ENCODE data around the gene MDM4.
"Not testable (repeated sequence)": the region's sequence is repeated elsewhere in the genome, so short reads cannot be mapped to it uniquely, and the experiment has no call there.

Gene MDM4

DNA sequence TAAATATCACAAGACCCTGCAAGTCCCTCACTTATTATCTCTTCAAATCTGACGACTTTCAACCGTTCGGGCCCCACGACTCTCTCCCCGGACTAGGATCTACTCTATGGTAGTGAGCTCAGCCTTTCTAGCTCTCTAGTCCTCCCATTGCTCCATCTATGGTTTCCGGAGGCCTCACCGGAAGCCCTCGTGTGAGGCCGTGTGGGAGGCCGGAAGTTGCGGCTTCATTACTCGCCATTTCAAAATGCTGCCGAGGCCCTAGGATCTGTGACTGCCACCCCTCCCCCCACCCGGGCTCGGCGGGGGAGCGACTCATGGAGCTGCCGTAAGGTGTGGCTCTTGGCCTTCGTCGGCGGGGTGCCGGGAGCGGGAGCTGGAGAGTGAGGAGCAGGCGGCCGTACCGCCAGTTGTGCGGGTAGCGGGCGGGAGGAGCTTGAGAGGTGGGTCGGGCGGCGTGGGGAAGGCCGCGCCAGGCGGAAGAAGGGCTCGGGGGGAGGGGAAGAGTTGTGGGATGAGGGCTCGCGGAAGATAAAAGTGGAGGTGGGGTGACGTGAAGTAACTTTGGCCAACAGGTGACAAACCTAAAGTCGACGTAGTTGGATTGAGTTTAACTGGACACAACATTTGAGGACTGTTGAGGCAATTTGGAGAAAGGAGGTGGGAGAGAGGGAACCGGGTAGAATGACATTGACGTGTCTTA, at the start of gene MDM4:
Gene MDM4 (plus strand): TSS at position 227 of the 700 bp plus-strand sequence. CDS start 9,113 bp downstream, outside the sequence.
- peak; percentile 83 to 85 for DNase-seq (ENCODE audit: low read depth in 2 of 2)

GRCh38 chr1:204466416-204467405, 49.5 kb upstream of the MDM4 start:
- no peak for DNase-seq (ENCODE audit: low read depth in 2 of 2)

- no peak for DNase-seq (ENCODE audit: low read depth in 2 of 2)
Measured at GRCh38 chr1:204468206-204468605, 48.0 kb upstream of the MDM4 start.

- DNase-seq (ENCODE audit: low read depth in 2 of 2): no peak
Measured at GRCh38 chr1:204468766-204469302, 47.4 kb upstream of the MDM4 start.

- DNase-seq (ENCODE audit: low read depth in 2 of 2): no peak
Measured at GRCh38 chr1:204469304-204469703, 46.9 kb upstream of the MDM4 start.

DNA sequence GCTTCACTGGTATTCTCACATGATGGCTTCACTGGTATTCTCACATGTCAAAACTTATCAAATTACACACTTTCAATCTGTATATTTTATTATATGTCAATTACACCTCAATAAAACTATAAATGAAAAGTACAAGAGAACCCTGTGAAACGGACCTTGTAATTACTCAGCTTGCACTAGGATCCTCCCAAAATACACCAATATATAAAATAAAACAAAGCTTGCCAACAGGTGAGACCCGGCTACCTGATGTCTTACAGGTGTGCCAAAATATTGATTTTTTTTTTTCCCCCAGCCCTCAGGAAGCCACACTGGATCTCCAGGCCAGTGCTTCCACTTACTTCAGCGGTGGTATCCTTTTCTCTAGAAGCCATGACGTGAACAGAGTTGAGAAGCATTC, 44.5 kb upstream of the MDM4 start:
- no peak for DNase-seq (ENCODE audit: low read depth in 2 of 2)

- no peak for DNase-seq (ENCODE audit: low read depth in 2 of 2)
Measured at GRCh38 chr1:204472660-204473059, 43.5 kb upstream of the MDM4 start.

GRCh38 chr1:204473400-204473965, 42.7 kb upstream of the MDM4 start:
- DNase-seq (ENCODE audit: low read depth in 2 of 2): no peak

GRCh38 chr1:204475656-204476432, 40.4 kb upstream of the MDM4 start:
- DNase-seq (ENCODE audit: low read depth in 2 of 2): no peak

- DNase-seq (ENCODE audit: low read depth in 2 of 2): no peak
Measured at GRCh38 chr1:204476563-204476962, 39.6 kb upstream of the MDM4 start.

GRCh38 chr1:204477036-204477740, 39.0 kb upstream of the MDM4 start:
- DNase-seq (ENCODE audit: low read depth in 2 of 2): no peak

- DNase-seq (ENCODE audit: low read depth in 2 of 2): no peak
Measured at GRCh38 chr1:204478172-204478899, 37.9 kb upstream of the MDM4 start.

- no peak for DNase-seq (ENCODE audit: low read depth in 2 of 2)
Measured at GRCh38 chr1:204478921-204479320, 37.3 kb upstream of the MDM4 start.

DNA sequence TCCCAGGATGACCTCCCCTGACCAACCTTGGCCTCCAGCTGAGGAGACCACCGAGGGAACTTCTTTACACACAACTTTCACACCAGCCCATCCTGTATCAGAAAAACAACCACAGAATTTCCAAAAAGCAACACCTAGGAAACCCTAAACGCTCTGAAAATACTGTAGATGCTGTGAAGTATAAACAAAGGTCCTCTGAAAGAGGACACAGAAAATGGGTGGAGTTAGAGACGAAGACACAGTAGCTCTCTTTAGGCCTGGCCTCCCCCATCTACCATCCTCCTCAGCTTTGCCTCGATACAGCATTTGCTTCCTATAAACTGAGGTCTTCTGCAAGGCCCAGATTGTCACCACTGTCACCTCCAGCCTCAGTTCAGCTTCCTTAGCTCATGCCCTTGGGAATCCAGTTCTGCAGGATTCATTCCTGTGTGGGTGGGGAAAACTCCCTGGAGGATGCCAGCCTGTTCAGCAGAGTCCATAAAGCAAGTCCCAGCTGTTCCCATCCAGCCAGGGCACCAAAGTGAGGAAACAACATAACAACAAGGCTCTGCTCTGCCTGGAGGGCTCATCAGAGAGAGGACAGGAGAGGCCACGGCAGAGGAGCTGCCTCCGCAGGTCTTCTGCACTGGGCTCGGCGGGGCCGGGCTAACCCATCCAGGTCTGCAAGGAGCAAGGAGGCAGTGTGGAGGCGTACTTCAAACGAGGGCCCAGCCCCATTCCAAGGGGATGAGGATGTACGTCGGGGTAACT, 36.6 kb upstream of the MDM4 start:
- DNase-seq (ENCODE audit: low read depth in 2 of 2): no peak

DNA sequence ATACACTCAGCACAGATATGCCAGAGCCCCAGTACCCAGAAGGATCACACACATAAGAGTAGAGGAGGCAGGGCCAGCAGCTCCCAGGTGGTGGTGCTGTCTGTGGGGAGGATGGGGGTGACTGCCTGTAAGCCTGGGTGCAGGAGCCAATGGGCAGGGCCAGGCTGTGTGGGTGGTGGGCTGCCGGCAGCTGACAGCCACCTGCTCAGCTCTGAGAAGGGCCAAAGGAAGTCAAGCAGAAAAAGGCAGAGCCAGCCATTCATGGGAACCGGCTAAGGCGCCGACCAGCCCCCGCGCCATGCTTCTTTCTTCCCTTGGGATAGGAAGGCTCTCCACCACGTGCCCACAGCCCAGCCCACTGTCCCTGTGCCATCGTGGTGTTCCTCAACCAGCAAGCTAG, 35.7 kb upstream of the MDM4 start:
- DNase-seq (ENCODE audit: low read depth in 2 of 2): no peak

DNA sequence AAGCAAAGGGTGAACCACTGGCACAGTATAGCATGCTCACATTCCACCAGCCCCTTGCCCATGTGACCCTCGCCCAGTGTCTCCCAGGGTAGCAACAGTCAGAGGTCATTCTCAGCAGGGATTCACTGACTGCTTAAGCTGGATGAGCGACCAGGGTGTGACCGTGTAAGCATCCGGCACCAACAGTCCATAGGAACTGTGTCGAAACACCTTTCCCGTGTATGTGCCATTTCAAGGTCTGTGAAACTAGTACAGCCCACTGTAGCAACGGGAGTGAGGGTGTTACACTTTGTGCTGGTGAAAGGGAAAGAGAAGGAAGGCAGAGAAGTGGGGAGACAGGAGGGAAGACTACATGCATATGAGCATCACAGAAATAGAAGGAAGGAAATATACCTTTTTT, 32.4 kb upstream of the MDM4 start:
- no peak for DNase-seq (ENCODE audit: low read depth in 2 of 2)

DNA sequence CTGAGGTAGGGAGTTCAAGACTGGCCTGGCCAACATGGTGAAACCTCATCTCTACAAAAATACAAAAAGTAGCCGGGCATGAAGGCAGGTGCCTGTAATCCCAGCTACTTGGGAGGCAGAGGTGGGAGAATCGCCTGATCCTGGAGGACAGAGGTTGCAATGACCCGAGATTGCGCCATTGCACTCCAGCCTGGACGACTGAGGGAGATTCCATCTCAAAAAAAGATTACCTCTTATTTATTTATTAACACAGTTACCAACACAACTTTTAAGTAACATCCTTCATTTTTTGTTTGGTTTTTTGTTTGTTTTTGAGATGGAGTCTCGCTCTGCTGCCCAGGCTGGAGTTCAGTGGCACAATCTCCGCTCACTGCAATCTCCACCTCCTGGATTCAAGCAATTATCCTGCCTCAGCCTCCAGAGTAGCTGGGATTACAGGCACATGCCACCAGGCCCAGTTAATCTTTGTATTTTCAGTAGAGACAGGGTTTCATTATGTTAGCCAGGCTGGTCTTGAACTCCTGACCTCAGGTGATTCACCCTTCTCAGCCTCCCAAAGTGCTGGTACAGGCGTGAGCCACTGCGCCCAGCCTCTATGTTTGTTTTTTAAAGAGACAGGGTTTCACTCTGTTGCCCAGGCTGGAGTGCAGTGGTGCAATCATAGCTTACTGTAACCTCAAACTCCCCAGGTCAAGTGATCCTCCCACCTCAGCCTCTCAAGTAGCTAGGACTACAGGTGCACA, 29.5 kb upstream of the MDM4 start:
- not testable (repeated sequence) for DNase-seq (ENCODE audit: low read depth in 2 of 2)

DNA sequence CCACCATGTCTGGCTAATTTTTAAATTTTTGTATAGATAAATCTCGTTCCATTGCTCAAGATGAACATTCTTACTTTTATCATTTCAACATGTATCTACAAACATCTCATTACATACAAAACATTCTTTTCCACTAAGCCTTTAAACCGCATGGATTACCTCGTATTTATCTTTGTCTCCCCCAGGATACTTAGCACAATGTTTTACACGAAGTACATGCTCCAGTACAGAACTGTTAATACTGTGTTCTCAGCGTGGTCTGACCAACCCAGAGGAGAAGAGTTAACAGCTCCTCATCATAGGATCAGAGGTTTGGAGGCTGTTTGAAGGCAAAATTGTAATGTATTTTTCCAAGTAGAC, 29.0 kb upstream of the MDM4 start:
- DNase-seq (ENCODE audit: low read depth in 2 of 2): no peak

GRCh38 chr1:204491655-204492054, 24.6 kb upstream of the MDM4 start:
- no peak for DNase-seq (ENCODE audit: low read depth in 2 of 2)

All from stimulated activated CD8-positive, alpha-beta memory T cell treated with anti-CD3 and anti-CD28 coated beads, Interleukin-2, amount 100 ng/mL, for 1 hour (primary cell).